Skeletal muscle satellite cell (primary cell): Measurements from ENCODE around the gene MAD1L1.

Experiments
- H3K27me3 ChIP-seq: 2 replicates; pipeline ENCODE4 v1.7.0; 2013; ENCODE audit warnings: low read length; ENCODE audit not compliant: control insufficient read depth, insufficient read depth
- H3K36me3 ChIP-seq: 2 replicates; pipeline ENCODE4 v1.7.0; 2013; ENCODE audit warnings: mild to moderate bottlenecking, control low read depth, low read length; ENCODE audit not compliant: insufficient read depth
- H3K4me1 ChIP-seq: 2 replicates; pipeline ENCODE4 v1.7.0; 2013; ENCODE audit warnings: low read length; ENCODE audit not compliant: control insufficient read depth, insufficient read depth
- H3K4me2 ChIP-seq: 2 replicates; pipeline ENCODE4 v1.7.0; 2013; ENCODE audit warnings: mild to moderate bottlenecking, low read length
- H3K4me3 ChIP-seq: 2 replicates; pipeline ENCODE4 v1.7.0; 2013; ENCODE audit warnings: low read length
- H3K9ac ChIP-seq: 2 replicates; pipeline ENCODE4 v1.7.0; 2013; ENCODE audit warnings: mild to moderate bottlenecking, low read depth, low read length, moderate library complexity
- H3K9me3 ChIP-seq: replicated peaks from 2 replicates; pipeline ENCODE4 v1.7.0; 2013; ENCODE audit warnings: mild to moderate bottlenecking, control low read depth, low read length

MAD1L1 gene

DNA sequence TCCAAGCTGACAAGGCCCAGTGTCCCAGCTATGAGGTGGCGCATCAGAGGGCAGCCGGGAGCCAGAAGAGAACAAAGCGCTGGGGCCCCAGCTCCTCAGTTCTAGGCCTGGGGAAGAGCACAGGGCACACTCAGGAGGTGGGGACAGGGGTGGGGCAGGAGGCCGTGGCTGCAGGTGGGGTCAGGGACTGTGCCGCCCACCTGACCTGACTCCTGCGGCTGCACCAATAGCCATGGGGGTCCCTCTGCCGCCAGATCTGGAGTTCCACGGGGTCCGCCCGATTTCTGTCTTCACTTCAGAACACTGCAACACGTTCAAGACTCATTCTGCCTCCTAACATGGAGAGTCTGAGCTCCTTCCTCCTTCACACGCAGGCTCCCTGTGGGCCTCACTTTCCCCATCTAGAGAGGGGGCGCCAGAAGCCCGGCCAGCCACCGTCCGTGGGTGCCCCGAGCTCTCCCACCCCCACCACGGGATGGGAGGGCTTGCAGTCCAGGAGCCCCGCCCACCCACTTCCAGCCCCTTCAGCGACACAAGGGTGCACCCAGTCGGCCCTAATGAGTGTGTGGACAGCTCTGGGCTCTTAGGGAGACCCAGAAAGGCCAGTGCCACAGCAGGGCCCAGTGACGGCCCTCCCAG is 278.3 kb downstream of the MAD1L1 start:
- Histone ChIP-seq H3K9ac (no peak overlapping the region), H3K27me3 (no peaks in the 10 kb centered on the region), H3K4me3 (no peak overlapping the region), H3K36me3 (no peaks in the 10 kb centered on the region), H3K4me1 (peaks cover 13% of the 10 kb centered on the region), H3K9me3 (no peaks in the 10 kb centered on the region), H3K4me2 (no peak overlapping the region)

DNA sequence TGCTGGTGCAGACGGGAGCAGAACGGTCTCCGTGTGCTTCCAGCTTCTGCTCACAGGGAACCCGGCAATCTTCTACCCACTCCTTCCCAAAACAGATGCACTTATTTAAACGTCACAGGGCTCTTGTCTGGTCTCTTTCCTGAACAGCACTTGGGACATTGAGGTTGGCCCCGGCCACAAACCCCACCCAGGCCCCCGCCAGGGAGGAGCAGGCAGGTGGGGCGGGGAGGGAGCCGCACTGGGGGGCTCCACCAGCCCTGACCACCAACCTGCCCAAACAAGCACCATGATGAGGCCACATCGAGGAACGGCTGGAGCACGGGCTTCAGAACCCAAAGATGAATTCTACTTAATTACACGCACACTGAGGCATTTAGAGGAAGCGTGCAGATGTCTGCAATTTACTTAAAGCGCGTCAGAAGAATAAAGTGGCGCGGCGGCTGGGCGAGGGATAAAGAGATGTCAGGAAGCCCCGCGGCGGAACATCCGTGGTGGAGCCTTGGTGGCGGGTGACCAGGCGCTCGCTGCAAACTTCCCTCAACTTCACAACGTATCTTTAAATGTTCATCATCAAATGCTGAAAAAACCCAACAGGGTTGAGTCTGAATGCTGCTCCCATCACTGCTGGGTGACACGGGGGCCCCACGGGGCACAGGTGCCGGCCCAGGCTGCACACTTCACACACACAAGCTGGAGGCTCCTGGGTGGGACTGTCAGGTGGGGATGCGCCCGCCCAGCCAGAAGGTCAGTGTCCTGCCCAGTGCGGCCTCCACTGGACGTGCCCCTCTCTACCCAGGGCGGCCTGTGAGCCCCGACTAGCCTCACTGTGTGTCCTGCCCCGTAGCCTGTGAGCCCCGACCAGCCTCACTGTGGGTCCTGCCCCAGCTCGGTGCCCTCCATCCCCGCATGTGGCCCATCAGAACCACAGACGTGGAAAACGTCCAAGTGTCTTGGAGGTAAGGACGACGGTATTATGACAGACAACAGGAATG is 279.2 kb downstream of the MAD1L1 start:
- Histone ChIP-seq H3K4me2 (no peak overlapping the region), H3K4me1 (peaks cover 13% of the 10 kb centered on the region), H3K9me3 (no peaks in the 10 kb centered on the region), H3K27me3 (no peaks in the 10 kb centered on the region), H3K4me3 (no peak overlapping the region), H3K9ac (no peak overlapping the region), H3K36me3 (no peaks in the 10 kb centered on the region)

DNA sequence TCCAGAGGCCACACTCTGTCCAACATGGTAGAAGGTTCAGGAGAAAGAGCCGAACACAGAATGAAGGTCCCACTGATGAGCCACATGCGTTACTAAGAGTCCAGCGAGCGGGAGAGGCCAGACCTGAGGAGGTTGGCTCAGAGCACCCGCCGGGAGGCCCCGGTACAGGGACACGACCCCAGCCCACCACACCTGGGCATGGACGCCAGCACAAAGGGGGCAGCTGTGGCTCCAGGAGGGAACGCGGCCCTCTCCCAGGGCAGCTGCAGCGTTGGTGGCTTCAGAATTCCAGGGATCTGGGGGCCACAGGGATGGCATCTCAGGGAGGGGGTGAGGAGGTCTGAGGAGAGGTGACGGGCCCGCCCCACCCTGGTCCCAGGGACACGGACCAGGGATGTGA is 280.0 kb downstream of the MAD1L1 start:
- H3K27me3 ChIP-seq: no peaks in the 10 kb centered on the region
- no peak overlapping the region for H3K4me2 ChIP-seq
- H3K4me3 ChIP-seq: no peak overlapping the region
- no peak overlapping the region for H3K9ac ChIP-seq
- no peaks in the 10 kb centered on the region for H3K9me3 ChIP-seq
- H3K4me1 ChIP-seq: peaks cover 13% of the 10 kb centered on the region
- H3K36me3 ChIP-seq: no peaks in the 10 kb centered on the region

DNA sequence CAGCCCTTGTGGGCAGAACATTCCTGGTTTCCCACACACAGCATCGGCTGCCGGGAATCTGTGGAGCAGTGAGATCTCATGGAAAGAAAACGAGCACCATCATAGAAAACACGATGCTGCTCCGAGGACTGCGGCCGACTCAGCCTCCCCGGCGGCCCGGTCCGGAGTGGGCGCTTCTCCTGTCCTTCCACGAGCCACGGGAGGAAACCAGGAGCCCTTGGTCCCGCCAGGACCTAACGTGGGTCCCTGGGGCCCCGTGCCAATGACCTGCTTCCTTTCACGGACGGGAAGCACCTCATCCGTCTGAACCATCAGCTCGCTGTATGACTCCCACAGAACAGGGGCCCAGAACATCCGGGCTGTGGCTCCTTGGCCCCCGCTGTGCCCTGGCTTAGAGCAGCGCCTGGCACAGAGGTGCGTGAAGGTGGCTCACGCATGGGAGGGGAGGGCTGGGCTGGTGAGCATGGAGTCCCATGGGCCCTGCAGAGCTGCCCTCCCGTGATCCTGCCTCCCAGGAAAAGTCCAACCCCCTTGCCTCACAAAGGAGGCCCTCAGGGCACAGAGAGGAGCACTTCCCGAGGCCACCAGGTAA is 280.5 kb downstream of the MAD1L1 start:
- Histone ChIP-seq H3K4me2 (no peak overlapping the region), H3K9me3 (no peaks in the 10 kb centered on the region), H3K9ac (no peak overlapping the region), H3K4me1 (peaks cover 13% of the 10 kb centered on the region), H3K36me3 (no peaks in the 10 kb centered on the region), H3K4me3 (no peak overlapping the region), H3K27me3 (no peaks in the 10 kb centered on the region)

DNA sequence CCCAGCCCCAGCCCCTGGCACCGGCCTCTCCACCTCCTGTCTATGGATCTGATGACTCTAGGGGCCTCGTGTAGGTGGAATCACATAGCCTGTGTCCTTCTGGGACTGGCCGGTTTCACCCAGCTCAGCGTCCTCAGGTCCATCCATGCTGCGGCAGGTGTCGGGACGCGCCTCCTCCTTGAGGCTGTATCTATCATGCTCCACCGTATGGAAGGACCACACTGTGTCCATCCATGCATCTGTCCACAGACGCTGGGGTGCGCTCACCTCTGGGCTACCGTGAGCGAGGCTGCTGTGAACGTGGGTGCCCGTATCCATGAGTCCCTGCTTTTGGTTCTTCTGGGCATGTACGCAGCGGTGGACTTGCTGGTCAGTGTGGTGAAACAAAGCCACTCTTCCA is 281.1 kb downstream of the MAD1L1 start:
- no peak overlapping the region for H3K4me3 ChIP-seq
- no peak overlapping the region for H3K4me2 ChIP-seq
- H3K9ac ChIP-seq: no peak overlapping the region
- no peaks in the 10 kb centered on the region for H3K27me3 ChIP-seq
- no peaks in the 10 kb centered on the region for H3K36me3 ChIP-seq
- H3K9me3 ChIP-seq: no peaks in the 10 kb centered on the region
- H3K4me1 ChIP-seq: peaks cover 13% of the 10 kb centered on the region

DNA sequence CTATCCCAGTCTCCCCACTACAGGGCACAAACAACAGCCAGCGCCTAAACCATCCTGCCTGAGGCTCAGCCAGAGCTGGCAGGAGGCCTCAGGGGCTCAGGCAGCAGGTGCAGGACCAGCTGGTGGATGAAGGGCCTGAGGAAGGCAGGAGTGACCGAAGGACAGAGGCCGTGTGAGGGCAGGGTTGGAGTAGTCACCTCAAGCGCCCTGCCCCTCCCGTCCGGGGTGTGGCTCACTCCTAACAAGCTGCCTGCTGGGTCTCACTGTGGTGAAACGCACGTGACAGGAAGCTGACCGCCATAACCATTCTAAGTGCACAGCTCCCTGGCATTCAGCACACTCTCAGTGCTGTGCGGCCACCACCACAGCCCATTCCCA is 281.6 kb downstream of the MAD1L1 start:
- Histone ChIP-seq H3K9me3 (no peaks in the 10 kb centered on the region), H3K36me3 (no peaks in the 10 kb centered on the region), H3K9ac (no peak overlapping the region), H3K27me3 (no peaks in the 10 kb centered on the region), H3K4me3 (no peak overlapping the region), H3K4me1 (peaks cover 13% of the 10 kb centered on the region), H3K4me2 (no peak overlapping the region)

DNA sequence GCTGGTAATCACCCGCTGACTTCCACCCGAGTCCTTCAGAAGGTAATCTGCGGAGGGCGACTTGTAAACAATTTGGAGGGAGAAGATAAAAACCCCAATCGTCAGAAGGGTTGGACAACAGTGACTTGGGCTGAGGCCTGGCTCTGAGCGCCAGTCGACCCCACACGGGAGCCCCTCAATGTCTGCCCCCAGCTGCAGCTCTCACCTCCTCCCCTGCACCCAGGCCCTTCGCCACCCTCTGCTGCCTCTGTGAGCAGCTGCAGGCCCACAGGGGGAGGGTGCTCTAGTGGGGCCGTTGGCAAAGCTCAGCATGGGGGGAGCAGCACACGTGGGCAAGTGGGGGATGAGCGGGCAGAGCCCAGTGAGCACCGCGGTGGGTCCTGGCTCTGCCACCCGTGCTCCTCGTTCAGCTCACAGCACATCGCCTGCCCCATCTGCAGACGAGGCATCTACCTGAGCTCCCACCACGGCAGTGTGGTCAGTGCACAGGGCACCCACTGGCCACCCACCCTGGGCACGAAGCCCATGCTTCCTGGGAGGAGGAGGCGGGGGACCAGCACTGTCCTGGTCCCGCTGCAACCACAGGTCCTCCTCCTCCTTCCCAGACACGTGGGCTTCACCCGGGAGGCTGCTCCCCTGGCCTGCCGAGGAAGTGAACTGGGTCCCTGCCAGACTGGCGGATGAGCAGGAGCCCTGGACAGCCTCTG is 282.1 kb downstream of the MAD1L1 start:
- H3K9me3 ChIP-seq: no peaks in the 10 kb centered on the region
- H3K36me3 ChIP-seq: no peaks in the 10 kb centered on the region
- H3K27me3 ChIP-seq: no peaks in the 10 kb centered on the region
- H3K4me2 ChIP-seq: no peak overlapping the region
- peaks cover 13% of the 10 kb centered on the region for H3K4me1 ChIP-seq
- no peak overlapping the region for H3K9ac ChIP-seq
- no peak overlapping the region for H3K4me3 ChIP-seq

DNA sequence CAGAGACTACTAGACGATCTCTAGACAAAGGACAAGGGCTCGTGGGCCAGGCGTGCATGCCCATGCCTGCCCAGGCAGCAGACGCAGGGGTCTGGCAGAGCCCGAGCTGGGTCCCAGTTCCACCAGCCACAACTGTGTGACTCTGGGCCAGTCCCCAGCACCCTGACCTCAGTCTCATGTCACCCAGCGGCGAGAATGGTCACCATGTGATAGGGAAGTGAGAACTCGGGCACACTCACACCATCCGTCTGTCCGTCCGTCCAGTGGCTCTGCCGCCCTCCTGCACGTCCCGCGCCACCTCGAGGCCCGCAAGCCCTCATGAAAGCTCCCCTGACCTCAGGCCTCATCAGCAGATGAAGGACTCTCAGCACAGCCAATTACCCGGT is 282.7 kb downstream of the MAD1L1 start:
- Histone ChIP-seq H3K9ac (no peak overlapping the region), H3K4me1 (peaks cover 13% of the 10 kb centered on the region), H3K4me3 (no peak overlapping the region), H3K36me3 (no peaks in the 10 kb centered on the region), H3K4me2 (no peak overlapping the region), H3K9me3 (no peaks in the 10 kb centered on the region), H3K27me3 (no peaks in the 10 kb centered on the region)

DNA sequence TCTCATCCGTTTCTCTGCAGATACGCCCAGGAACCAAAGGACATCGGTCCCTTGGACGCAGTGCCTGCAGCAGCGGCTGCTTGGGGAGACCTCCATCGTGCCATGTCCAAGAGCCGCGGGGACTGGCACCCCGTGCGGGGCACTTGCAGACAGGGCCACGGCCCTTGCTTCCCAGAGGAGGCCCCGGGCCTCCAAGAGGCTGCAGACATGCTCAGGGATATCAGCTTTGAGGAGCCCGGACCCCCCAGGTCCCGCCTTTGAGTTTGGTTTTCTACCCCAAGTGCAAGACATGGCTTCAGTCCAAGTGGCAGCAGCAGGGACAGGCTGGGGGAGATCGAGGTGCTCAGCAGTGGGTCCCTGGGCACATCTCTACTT is 283.1 kb downstream of the MAD1L1 start:
- Histone ChIP-seq H3K9ac (no peak overlapping the region), H3K4me1 (peaks cover 13% of the 10 kb centered on the region), H3K4me2 (no peak overlapping the region), H3K27me3 (no peaks in the 10 kb centered on the region), H3K9me3 (no peaks in the 10 kb centered on the region), H3K4me3 (no peak overlapping the region), H3K36me3 (no peaks in the 10 kb centered on the region)

DNA sequence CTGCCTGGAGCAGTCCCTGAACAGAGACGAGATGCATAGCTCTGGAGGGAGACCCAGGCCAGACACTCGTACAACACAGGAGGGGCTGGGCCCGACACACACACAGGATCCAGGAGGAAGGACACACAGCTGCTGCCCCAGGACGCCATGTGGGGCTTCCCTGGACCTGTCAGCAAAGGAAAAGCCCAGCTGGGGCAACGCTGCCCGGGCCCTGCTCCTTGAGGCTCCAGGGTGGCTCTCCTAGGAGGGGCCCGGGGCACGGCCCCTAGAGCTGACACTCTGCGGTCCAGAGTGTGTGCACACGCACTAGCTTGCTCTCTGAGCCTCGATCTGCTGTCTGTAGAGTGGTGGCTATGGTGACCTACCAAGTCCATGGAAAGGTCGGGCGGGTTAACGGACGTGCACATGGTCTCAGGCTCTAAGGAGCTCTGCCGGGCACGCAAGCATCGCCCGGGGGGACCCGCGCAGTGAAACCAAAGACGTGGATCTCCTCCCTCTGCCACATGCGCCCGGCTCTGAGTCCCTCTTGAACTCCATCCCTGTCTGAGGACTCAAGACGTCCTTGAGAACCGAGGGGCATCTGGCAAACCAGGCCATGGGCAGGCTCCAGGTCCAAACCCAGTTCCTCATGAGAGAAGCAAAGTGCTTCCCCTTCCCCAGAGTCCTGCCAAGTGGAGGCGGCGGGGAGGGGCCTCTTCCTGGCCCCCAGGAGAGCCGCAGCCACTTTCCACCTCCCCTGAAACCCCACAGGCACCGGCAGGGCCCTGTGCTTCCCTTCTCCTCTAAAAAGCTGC is 283.7 kb downstream of the MAD1L1 start:
- no peak overlapping the region for H3K4me2 ChIP-seq
- H3K27me3 ChIP-seq: no peaks in the 10 kb centered on the region
- H3K9ac ChIP-seq: no peak overlapping the region
- no peaks in the 10 kb centered on the region for H3K36me3 ChIP-seq
- H3K9me3 ChIP-seq: no peaks in the 10 kb centered on the region
- peaks cover 13% of the 10 kb centered on the region for H3K4me1 ChIP-seq
- H3K4me3 ChIP-seq: no peak overlapping the region
